HFF-Myc (cell line): ENCODE results near the gene DEGS2.

Experiments
- DNase-seq: peaks from one replicate; pipeline ENCODE4 v3.0.0-alpha.2; 2011; ENCODE audit warnings: low read depth; ENCODE audit errors: extremely low read depth
- H3K4me3 ChIP-seq: replicated peaks from 2 replicates; pipeline ENCODE4 v1.5.1; 2011; ENCODE audit warnings: low read depth, mild to moderate bottlenecking, control low read depth, low read length
- CTCF ChIP-seq: IDR thresholded peaks from 2 replicates; pipeline ENCODE4 v1.5.1; 2012; ENCODE audit warnings: mild to moderate bottlenecking, low read depth, low read length, control low read depth; ENCODE audit errors: missing control alignments

Gene DEGS2

GRCh38 chr14:100173353-100173752 lies 13.9 kb upstream of the DEGS2 start:
- DNase-seq = no peak
- no peak overlapping the region for H3K4me3 ChIP-seq
- TF ChIP-seq CTCF = no peak

GRCh38 chr14:100172811-100173210 lies 13.4 kb upstream of the DEGS2 start:
- H3K4me3 ChIP-seq = no peak overlapping the region
- DNase-seq = no peak
- no peak for TF ChIP-seq CTCF

GRCh38 chr14:100170880-100171279 lies 11.4 kb upstream of the DEGS2 start:
- TF ChIP-seq CTCF = no peak
- DNase-seq = no peak
- no peak overlapping the region for H3K4me3 ChIP-seq

GRCh38 chr14:100168506-100168905 lies 9.1 kb upstream of the DEGS2 start:
- DNase-seq = no peak
- TF ChIP-seq CTCF = no peak

GRCh38 chr14:100165831-100166440 lies 6.5 kb upstream of the DEGS2 start:
- no peak for DNase-seq
- TF ChIP-seq CTCF = no peak
- H3K4me3 ChIP-seq = no peak overlapping the region

More at GRCh38 chr14:100168506-100168905, 9.1 kb upstream of the DEGS2 start:
- H3K4me3 ChIP-seq = no peak overlapping the region

- DNase-seq = no peak
- H3K4me3 ChIP-seq = no peak overlapping the region
- TF ChIP-seq CTCF = no peak
These were observed 5.9 kb upstream of the DEGS2 start for GRCh38 chr14:100165376-100165775.

- DNase-seq = no peak
- no peak for TF ChIP-seq CTCF
- H3K4me3 ChIP-seq = no peak overlapping the region
These were observed 1.1 kb upstream of the DEGS2 start for GRCh38 chr14:100160534-100160916.
